ENCODE data around the gene AP1B1.
"Not testable (repeated sequence)": the region's sequence is repeated elsewhere in the genome, so short reads cannot be mapped to it uniquely, and the experiment has no call there.

AP1B1 gene

DNA sequence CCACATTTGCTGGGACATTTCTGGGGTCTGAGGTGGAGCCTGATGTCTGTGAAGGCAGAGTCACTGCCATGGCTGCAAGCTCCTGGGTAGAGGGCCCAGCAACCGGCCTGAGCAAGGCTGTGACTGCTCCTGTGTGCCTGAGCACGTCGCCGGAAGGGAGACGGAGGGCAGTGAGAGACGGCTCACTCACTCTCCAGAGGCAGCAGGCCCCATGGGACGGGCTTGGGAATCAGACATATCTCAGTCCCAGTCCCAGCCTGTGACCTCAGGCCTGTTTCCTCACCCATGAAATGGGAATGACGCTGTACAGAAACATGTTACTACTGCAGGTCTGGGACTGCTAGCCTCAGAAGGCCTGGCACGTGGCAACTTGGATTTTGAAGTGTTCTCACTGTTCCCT, 36.5 kb downstream of the AP1B1 start:
- DNase-seq (ENCODE audit: low read depth in 3 of 3, low spot score in 1 of 3): no peak

DNA sequence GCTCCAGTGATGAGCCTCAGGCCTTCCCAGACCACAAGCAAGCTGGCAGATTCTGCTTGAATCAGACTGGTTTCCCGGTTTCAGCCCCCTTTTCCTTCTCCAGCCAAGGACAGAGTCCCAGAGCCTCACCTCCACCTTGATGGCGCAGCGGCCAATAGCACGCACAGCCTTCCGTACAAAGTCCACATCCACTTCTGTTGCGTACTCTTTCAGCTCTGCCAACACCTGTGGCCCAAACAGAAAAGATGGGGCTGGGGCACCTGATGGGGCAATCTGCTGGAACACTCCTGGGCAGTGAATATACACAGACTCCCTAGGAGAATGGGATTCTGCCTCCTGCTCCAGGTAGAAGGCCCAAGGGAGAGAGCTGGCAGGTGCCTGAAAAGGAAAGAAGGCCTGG, 37.3 kb downstream of the AP1B1 start:
- DNase-seq (ENCODE audit: low read depth in 3 of 3, low spot score in 1 of 3): no peak

DNA sequence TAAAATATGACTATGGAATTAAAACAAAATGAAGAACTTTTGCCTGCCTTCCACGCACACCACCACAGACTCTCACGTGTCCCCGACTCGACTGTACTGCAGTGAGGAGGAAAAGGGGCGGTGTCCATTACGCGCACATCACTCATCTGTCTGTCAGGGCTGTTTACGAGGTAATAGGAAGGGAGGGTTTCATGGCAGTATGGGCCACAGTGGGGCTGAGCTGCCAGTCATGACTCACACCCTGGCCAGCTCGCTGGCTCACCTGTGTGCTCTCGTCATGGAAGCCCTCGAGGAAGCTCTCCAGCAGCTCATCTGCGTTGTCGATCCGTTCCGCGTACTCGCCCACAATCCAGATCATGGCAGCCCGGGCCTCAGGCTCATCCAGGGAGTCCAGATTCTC, 39.4 kb downstream of the AP1B1 start:
- no peak for DNase-seq (ENCODE audit: low read depth in 3 of 3, low spot score in 1 of 3)

DNA sequence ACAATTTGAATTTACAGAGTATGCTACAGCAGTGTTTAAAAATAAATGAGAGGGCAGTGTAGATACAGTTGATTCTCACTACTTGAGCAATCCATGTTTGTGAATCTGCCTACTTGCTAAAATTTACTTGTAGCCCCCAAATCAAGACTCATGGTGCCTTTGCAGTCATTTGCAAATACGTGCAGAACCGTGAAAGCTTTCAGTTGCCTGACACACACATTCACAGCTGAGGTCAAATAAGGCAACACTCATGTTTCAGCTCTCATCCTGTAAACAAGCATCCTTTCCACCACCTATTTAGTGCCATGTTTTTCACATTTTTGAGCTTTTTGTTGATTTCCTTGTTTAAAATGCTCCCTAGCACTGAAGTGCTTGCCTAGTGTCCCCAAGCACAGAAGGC, 40.3 kb downstream of the AP1B1 start:
- DNase-seq (ENCODE audit: low read depth in 3 of 3, low spot score in 1 of 3): no peak

GRCh38 chr22:29346659-29347058, 41.7 kb downstream of the AP1B1 start:
- DNase-seq (ENCODE audit: low read depth in 3 of 3, low spot score in 1 of 3): no peak

DNA sequence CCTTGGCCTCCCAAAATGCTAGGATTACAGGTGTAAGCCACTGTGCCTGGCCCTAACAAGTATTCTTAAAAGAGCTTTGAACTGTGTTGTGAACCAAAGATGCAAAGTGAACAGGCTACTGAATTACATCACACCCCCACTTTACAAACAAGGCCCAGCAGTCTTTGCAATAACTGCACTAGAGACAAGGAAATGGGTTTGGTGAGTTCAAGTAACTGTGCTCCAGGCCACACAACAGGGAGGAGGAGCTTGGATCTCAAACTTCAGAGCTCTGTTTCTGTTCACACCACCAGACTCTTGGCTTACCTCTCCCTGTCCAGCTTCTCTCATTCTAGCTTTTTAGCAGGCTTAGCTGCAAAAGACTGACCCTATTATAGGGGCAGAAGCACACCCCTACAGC, 42.4 kb downstream of the AP1B1 start:
- DNase-seq (ENCODE audit: low read depth in 3 of 3, low spot score in 1 of 3): no peak

DNA sequence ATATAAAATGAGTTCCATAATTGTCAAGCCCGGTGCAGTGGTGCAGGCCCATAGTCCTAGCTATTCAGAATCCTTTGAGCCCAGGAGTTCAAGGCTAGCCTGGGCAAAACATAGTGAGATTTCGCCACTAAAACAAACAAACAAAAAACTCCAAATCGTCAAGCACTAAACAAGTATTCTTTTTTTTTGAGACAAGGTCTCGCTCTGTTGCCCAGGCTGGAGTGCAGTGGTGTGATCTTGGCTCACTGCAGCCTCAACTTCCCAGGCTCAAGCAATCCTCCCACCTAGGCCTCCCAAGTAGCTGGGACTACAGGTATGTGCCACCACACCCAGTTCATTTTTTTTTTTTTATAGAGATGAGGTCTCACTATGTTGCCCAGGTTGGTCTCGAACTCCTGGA, 43.5 kb downstream of the AP1B1 start:
- not testable (repeated sequence) for DNase-seq (ENCODE audit: low read depth in 3 of 3, low spot score in 1 of 3)

DNA sequence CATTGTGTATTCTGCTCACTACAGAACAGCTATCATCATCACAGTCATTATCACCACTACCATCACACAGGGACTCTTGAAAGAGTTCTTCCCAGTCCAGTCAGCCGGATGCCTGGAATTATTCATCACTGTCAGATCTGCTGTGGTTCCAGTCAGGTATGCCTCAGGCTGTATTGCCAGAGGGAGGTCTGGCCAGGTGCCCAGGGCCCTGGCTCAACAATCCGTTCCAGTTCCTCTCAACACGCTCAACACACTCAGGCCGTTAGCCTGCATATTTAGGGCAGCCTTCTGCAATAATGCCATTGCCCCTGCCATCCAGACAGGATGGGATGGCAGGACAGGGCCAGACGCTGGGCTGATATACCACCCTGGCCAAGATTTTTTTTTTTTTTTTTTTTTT, 44.2 kb downstream of the AP1B1 start:
- no peak for DNase-seq (ENCODE audit: low read depth in 3 of 3, low spot score in 1 of 3)

DNA sequence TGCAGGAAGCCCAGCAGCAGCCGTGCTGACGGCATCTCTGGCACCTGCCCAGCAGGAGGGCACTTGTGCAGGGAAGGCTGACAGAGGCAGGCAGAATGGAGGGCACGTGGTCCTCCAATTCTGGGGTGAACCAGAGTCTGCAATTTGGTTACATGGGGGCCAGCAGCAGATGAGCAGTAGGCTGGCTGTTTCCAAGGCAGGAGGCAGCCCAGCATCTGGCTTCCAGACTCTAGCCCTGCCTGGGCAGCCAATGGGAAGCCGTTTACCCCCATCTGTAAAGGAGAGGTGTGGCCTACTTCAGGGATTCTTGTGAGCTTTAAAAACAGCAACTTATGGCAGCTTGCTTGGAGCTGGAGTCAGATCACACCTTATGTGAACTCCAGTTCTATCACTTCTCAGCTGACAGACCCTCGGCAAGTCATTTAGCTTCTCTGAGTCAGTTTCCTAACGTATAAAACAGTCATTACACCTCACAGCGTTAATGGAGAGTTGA, 45.0 kb downstream of the AP1B1 start:
- no peak for DNase-seq (ENCODE audit: low read depth in 3 of 3, low spot score in 1 of 3)

DNA sequence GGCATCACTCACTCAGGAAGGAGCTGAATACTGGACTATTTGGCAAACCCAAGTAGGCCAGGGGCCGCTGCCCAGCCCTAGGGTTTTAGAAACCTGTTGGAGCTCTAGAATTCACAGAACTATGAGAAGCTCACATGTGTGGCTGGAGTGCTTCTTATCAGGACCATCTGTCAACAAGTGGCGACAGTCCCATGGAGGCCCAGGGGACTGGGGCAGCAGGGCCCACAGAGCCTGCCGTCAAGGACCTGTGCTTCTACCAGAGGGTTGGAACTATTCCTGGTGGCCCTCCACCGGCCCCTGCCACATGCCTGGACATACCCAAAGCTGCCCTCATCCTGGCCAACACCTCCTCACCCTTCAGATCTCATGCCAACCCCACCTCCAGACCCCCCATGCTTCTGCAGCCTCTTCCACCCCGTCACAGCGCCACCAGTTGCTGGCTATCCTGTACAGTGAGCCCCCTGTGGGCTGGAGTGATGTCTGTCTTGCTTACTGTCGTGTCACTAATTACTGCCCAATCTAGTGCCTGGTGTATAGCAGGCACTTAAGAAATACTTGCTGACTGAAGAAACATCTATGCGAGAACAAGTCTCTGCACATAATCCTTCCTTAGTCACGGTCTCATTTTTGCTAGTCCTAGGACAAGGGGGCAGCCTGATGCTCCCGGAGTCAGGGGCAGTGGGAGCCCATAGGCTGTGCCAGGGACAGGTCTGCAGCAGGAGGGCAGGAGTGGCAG, 45.6 kb downstream of the AP1B1 start:
- DNase-seq (ENCODE audit: low read depth in 3 of 3, low spot score in 1 of 3): no peak

- DNase-seq (ENCODE audit: low read depth in 3 of 3, low spot score in 1 of 3): no peak
Observed at GRCh38 chr22:29342177-29342576, 46.2 kb downstream of the AP1B1 start.

- DNase-seq (ENCODE audit: low read depth in 3 of 3, low spot score in 1 of 3): no peak
Observed at GRCh38 chr22:29341849-29342127, 46.6 kb downstream of the AP1B1 start.

- DNase-seq (ENCODE audit: low read depth in 3 of 3, low spot score in 1 of 3): no peak
Observed at GRCh38 chr22:29341056-29341848, 47.1 kb downstream of the AP1B1 start.

GRCh38 chr22:29340566-29340965, 47.8 kb downstream of the AP1B1 start:
- DNase-seq (ENCODE audit: low read depth in 3 of 3, low spot score in 1 of 3): no peak

GRCh38 chr22:29339381-29340235, 48.8 kb downstream of the AP1B1 start:
- DNase-seq (ENCODE audit: low read depth in 3 of 3, low spot score in 1 of 3): no peak

DNA sequence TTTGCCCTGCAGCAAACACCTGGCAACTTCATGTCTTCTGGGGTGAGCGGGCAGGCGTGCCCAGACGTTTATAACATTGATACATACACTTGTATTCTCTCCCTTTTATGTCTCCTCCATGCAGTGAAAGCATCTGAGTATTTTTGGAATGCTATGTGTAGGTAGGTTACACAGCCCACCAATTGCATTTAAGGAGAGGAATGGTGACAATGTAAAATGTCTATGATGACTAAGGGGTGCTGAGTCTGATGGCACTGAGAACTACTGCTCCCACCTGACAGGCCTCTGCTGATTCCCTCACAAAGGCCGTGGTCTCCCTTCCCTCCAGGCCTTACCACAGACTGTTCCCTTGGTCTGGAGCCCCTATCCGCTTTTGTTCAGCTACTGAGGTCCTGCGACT, 50.0 kb downstream of the AP1B1 start:
- no peak for DNase-seq (ENCODE audit: low read depth in 3 of 3, low spot score in 1 of 3)

DNA sequence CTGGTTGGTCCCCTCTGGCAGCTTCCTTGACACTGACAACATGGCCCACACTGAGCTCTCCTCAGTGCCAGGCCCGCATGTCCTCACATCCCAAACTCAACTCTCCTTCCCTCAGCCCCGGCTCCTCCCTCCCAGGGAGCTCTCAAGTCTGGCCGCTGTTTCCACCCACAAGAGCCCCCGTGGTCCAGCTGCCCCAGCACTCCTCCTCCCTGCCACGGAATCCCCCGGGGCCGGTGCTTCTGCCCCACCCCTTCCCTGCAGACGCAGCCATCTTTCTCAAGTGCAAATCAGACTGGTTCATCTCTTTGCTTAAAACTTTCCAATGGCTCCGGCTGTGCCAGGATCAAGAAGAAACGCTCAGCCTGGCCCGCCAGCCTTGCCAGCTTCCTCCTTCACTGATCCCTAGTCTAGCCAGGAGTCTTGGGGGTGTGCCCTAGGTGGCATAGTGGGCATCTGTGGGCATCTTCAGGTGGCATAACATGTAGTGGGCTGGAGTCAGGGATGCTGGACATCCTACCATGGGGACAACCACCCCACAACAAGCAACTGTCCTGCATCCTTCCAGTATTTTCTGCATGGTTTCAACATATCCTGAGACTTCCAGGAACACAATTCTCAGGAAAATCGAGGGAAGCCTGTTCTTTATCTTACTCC, 50.6 kb downstream of the AP1B1 start:
- DNase-seq (ENCODE audit: low read depth in 3 of 3, low spot score in 1 of 3): no peak

DNA sequence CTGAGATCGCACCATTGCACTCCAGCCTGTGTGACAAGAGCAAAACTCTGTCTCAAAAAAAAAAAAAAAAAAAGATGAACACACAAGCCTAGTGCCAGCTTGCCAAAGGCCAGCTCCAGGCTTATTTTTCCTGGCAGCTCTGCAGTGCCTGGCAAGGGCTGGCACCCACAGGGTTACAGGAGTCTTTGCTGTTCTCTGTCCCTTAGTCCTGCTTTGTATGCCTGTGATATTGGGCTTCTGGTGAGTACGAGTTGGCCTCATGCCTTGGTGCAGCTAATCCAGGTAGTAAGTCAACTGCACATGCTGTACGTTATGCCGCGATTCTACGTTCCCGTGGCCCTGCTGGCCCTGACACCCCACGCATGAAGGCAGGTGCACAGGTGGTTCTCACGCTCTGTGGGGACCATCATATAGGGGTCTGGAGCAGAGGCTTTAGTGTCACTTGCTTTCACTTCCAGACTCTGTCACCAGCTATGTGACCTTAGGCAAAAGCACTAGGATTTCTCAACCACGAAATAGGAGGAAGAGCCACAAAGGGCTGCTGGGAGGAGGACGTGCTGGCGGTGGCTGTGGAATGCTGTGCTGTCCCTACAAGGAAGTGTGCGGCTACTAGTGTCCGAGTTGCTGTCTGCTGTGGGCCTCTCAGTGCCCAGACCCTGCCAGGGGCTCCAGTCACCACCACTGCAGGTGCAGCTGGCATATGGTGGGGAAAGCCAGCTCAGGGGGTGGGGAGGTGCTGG, 51.4 kb downstream of the AP1B1 start:
- DNase-seq (ENCODE audit: low read depth in 3 of 3, low spot score in 1 of 3): no peak

DNA sequence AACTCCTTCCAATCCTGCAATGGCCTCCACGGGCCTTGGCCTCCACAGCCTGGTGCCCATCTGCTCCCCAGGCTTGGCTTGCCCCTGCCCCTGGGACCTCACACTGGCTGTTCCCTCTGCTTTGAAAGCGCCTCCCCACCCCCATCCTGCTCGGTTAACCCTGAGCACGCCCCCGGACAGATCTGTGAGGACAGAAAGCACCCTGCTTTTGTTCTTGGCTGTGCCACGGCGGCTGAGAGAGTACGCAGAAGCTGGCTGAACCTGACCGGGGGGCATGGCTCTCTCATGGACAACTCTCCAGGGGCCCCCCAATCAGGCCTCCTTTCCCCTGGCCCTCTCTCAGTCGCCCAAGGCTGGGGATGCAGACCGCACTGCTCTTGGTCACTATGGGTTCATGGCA, 52.7 kb downstream of the AP1B1 start:
- DNase-seq (ENCODE audit: low read depth in 3 of 3, low spot score in 1 of 3): no peak

DNA sequence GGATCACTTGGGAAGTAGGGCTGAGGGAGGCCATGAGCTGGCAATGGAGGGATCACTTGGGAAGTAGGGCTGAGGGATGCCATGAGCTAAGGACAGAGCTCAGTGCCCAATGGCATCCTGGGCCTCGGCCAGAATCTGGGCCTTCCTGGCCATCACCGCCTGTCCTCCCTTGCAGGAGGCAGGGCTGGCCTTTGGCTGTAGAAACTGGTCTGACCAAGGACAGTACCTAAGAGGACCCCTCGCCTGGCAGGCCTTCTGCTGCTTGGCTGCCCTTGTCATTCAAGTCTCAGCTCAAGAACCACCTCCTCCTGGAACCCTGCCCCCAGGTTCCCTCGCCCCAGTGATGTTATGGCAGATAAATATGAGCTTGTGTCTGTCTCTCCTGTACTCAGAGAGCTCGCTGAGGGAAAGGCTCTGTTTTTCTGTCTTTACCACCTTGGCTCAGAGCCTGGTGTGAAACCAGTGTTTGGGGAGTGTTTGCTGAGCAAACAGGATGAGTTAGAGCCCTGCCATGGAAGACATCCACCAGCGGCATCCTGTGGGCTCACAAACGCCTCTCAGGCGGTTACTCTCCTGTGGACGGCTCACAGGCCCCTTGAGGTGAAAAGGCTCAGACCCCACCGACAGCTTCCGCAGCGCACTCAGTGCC, 53.5 kb downstream of the AP1B1 start:
- no peak for DNase-seq (ENCODE audit: low read depth in 3 of 3, low spot score in 1 of 3)
